22Rv1 (cell line): ENCODE results near the gene SMARCC2.

Source experiments
- H3K27ac ChIP-seq: fragments of 450-650 bp; 2 replicates; pipeline ENCODE4 v1.5.1; 2017
- ZFX ChIP-seq: fragments of 450-650 bp; IDR thresholded peaks from 2 replicates; pipeline ENCODE4 v1.6.1; 2017; ENCODE audit warnings: antibody characterized with exemption, borderline replicate concordance
- TF ChIP-seq, protein P1 (sequence below): fragments of 450-650 bp; IDR thresholded peaks from 2 replicates; pipeline ENCODE4 v1.5.1; 2017; ENCODE audit warnings: mild to moderate bottlenecking

Gene SMARCC2

DNA sequence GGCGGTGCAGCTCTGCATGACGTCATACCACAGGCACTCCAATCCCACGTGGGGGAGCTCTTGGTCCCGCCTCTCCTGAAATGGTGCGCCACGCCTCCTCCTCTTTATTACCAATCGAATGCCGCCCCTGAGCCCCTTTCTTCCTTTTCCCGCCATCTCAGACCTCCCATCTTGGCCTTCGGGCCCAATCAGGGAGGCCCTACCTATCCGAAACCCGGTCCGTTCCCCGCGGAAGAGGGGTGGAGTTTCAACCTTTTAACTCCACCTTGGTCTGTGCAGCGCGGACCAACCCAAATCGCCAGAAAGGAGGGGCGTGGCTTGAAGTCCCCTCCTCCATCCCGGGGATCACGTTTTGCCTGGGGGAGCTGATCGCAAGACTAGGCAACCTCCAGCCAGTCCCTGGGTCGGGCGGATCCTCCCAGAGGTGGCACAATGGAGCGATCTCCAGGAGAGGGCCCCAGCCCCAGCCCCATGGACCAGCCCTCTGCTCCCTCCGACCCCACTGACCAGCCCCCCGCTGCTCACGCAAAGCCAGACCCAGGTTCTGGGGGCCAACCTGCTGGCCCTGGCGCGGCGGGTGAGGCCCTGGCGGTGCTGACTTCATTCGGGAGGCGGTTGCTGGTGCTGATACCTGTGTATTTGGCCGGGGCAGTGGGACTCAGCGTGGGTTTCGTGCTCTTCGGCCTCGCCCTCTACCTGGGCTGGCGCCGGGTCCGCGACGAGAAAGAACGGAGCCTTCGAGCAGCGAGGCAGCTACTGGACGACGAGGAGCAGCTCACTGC is 61.2 kb downstream of the SMARCC2 start, which contains the start of gene ESYT1:
TSS of gene ESYT1 (plus strand) at position 380 of the 782 bp plus-strand sequence. CDS start at position 433, 53 bp downstream.
- peak within 1 kb of the TSS; percentile 88 for H3K27ac ChIP-seq
- TF ChIP-seq, protein P1, sequence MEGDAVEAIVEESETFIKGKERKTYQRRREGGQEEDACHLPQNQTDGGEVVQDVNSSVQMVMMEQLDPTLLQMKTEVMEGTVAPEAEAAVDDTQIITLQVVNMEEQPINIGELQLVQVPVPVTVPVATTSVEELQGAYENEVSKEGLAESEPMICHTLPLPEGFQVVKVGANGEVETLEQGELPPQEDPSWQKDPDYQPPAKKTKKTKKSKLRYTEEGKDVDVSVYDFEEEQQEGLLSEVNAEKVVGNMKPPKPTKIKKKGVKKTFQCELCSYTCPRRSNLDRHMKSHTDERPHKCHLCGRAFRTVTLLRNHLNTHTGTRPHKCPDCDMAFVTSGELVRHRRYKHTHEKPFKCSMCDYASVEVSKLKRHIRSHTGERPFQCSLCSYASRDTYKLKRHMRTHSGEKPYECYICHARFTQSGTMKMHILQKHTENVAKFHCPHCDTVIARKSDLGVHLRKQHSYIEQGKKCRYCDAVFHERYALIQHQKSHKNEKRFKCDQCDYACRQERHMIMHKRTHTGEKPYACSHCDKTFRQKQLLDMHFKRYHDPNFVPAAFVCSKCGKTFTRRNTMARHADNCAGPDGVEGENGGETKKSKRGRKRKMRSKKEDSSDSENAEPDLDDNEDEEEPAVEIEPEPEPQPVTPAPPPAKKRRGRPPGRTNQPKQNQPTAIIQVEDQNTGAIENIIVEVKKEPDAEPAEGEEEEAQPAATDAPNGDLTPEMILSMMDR = peak; percentile 23; the same call in 1 of the 2 replicates
- TF ChIP-seq ZFX = no peak

DNA sequence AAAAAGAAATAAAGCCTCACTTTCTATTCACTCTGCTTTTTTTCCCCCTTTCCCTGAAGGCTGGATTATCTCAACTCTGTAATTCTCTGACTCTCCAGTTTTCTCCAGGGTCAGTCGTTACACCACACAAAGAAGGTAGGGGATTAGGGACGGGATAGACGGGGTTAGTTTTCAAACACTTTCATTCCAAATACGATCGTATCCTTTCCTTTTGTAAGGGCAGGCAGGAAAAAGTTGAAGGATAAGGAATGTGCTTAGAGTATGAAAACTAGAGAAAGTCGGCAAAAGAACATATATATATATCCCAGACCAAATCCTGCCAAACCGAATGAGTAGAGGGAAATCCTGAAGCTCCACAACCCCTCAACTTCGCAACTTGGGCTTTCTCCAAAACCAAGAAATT is 61.8 kb downstream of the SMARCC2 start:
- TF ChIP-seq, protein P1 = no peak
- TF ChIP-seq ZFX = no peak
- peak overlapping the region; percentile 88 for H3K27ac ChIP-seq

DNA sequence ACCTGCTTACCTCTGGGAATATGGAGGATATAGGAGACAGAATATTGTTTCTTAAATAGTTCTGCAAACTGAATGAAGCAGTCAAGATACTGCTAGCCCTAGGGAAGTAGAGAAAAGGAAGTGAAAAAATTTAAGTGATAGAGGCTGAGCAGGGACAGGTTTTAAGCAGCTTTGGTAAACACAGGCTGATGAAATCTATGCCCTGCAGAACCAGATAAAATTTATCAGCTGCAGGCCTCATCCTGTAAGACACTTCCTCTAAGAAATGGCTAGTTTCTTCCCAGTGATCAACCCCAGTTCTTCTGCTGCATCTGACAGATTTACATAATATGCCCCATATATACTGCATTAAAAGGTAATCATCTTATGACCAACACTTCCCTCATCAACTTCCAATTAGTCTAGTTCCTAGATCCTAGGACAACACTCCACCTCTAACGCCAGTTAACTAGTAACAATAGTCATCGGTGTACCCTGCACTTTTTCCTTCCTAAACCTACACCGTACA is 62.5 kb downstream of the SMARCC2 start:
- TF ChIP-seq, protein P1 = no peak
- H3K27ac ChIP-seq = peak overlapping the region; percentile 88

DNA sequence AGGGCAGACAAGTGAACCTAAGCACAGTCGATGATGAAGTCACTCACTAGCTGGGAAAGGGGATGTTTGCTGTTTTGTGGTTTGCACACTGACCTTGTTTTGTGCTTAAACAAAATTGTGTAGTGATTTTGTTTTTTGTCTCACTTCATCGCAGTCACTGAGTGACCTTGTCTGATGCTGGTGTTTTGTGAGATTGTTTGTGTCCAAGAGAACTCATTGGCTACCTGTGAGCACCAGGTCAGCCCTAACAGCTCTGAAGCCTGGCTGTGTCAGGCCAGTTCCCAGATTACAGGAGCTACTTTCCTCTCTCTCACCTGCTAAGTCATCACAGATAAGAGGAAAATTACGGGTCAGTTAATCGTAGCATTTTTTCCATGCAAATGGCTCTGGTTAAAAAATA is 65.2 kb downstream of the SMARCC2 start:
- 0 out of 2 replicates have a peak overlapping the region, but pooled peaks have one; percentile 1 for H3K27ac ChIP-seq
- no peak for TF ChIP-seq ZFX
- TF ChIP-seq, protein P1 = no peak

DNA sequence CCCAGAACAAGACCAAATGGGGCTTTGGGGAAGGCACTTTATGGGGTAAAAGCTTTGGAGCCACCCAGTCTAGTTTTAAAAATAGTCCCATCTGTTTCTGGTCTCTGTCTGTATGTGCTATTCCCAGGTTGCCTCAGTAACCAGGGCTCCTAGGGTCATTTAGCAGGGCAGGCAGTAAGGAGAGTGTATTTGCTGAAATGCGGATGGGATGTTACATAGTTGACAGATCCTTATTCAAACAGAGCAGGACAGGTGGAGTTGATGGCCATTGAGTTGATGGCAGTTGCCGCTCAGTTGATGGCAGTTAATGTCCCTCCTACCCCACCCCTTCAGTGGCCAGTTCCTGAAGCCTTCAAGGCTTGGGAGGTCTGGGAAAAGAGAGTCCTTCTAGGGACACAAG is 66.6 kb downstream of the SMARCC2 start:
- TF ChIP-seq, protein P1 = no peak
- no peak for TF ChIP-seq ZFX
- H3K27ac ChIP-seq = no peak overlapping the region

DNA sequence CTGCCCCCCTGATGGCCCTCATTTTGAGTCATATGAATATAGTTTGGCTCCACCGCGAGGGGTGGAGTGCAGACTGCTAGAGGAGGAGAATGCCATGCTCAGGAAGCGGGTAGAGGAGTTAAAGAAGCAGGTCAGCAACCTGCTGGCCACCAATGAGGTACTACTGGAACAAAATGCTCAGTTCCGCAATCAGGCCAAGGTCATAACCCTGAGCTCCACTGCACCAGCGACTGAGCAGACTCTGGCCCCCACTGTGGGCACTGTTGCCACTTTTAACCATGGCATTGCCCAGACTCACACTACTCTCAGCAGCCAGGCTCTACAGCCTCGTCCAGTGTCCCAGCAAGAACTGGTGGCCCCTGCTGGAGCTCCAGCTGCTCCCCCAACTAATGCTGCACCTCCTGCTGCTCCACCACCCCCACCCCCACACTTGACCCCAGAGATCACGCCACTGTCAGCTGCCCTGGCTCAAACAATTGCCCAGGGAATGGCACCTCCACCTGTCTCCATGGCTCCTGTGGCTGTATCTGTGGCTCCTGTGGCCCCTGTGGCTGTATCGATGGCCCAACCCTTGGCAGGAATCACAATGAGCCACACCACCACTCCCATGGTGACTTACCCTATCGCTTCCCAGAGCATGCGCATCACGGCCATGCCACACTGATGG is 67.9 kb downstream of the SMARCC2 start:
- TF ChIP-seq ZFX = no peak
- TF ChIP-seq, protein P1 = no peak
- no peak overlapping the region for H3K27ac ChIP-seq
